HCT116 (cell line): Measurements from ENCODE around the gene GPR142. TPM values are rescaled to one million over a fixed set of nuclear protein-coding genes. Genes with fewer than 3 reads are reported as not detected.

Experiments
- ATAC-seq: fragments of 200-7000 bp; cut with Tn5 transposase; 2 replicates; pipeline ENCODE4 v1.9.1; 2020; ENCODE audit warnings: mild to moderate bottlenecking, moderate library complexity
- BruUV-seq: library from RNA; stranded (reverse); fragments of 400-500 nt; replicated peaks from 2 replicates; lab custom pipeline; 2021; lab: Mats Ljungman, UMichigan
- CTCF ChIA-PET: fragments of 300-600 bp; sonication (Branson Sonifier 250); formaldehyde crosslinking; loops from one replicate; lab custom pipeline; 2021; ENCODE audit warnings: antibody characterized with exemption; lab: Charles Lee
- POLR2A ChIA-PET: fragments of 300-600, 350-600 bp; sonication (Branson Sonifier 250); formaldehyde crosslinking; loops from one replicate; lab custom pipeline; 2021; ENCODE audit warnings: antibody characterized with exemption; lab: Charles Lee
- RAD21 ChIA-PET, 2 experiments: fragments of 300-600 bp; sonication (Branson Sonifier 250); formaldehyde crosslinking; loops; one replicate each; lab custom pipeline; 2023; ENCODE audit warnings: low total read pairs in 2 of 2; ENCODE audit not compliant: uncharacterized antibody in 2 of 2, unreplicated experiment in 2 of 2, low non-redundant PET in 1 of 2; lab: Charles Lee
- DNase-seq: peaks from one replicate; pipeline ENCODE4 v3.0.0-alpha.2; 2010; ENCODE audit warnings: low read depth, low spot score
- H2AFZ ChIP-seq: fragments of 200-600 bp; shearing (Covaris generic), sonication (generic); 2 replicates; pipeline ENCODE4 v1.6.1; 2017; ENCODE audit warnings: low read depth, mixed run types, mixed read lengths, antibody characterized with exemption, low read length; ENCODE audit not compliant: poor library complexity, severe bottlenecking
- H3K27ac ChIP-seq: 2 replicates; pipeline ENCODE4 v1.5.1; 2012; ENCODE audit warnings: low read depth, low read length
- H3K27me3 ChIP-seq: fragments of 200-600 bp; sonication (generic); 2 replicates; pipeline ENCODE4 v1.6.1; 2016; ENCODE audit warnings: mixed run types, low read length, mixed read lengths; ENCODE audit not compliant: insufficient read depth
- H3K36me3 ChIP-seq, 2 experiments: fragments of 200-500 bp in 1 of 2; fragments of 200-600 bp in 1 of 2; sonication (Bioruptor generic) in 1 of 2; sonication (generic) in 1 of 2; 2 replicates each; pipeline versions ENCODE4 v1.5.1 to v1.6.1; 2014 to 2016; ENCODE audit warnings: low read length in 2 of 2, inconsistent platforms in 1 of 2, mixed read lengths in 1 of 2, mixed run types in 1 of 2; ENCODE audit not compliant: insufficient read depth in 2 of 2, control insufficient read depth in 1 of 2
- H3K4me1 ChIP-seq, 2 experiments: fragments of 200-600 bp in 1 of 2; sonication (generic) in 1 of 2; 2 replicates each; pipeline versions ENCODE4 v1.5.1 to v1.6.1; 2012 to 2017; ENCODE audit warnings: low read length in 2 of 2, inconsistent platforms in 1 of 2, mild to moderate bottlenecking in 1 of 2, mixed read lengths in 1 of 2, mixed run types in 1 of 2, moderate library complexity in 1 of 2; ENCODE audit not compliant: insufficient read depth in 2 of 2, control insufficient read depth in 1 of 2
- H3K4me2 ChIP-seq: fragments of 200-600 bp; sonication (generic); 2 replicates; pipeline ENCODE4 v1.6.1; 2017; ENCODE audit warnings: mixed run types, low read length, mixed read lengths
- H3K4me3 ChIP-seq, 2 experiments: fragments of 200-600 bp in 1 of 2; sonication (generic) in 1 of 2; replicated peaks in 1 of 2; 2 replicates each; pipeline ENCODE4 v1.5.1; 2011 to 2016; ENCODE audit warnings: low read length in 2 of 2, control low read depth in 1 of 2, low read depth in 1 of 2, mild to moderate bottlenecking in 1 of 2, mixed read lengths in 1 of 2, mixed run types in 1 of 2
- H3K79me2 ChIP-seq: fragments of 200-600 bp; sonication (generic); 2 replicates; pipeline ENCODE4 v1.6.1; 2017; ENCODE audit warnings: mild to moderate bottlenecking, mixed run types, low read length, moderate library complexity, mixed read lengths; ENCODE audit not compliant: insufficient read depth
- H3K9ac ChIP-seq: fragments of 200-600 bp; sonication (generic); 2 replicates; pipeline ENCODE4 v1.6.1; 2016; ENCODE audit warnings: low read length, mixed read lengths
- H3K9me2 ChIP-seq: fragments of 200-600 bp; sonication (generic), shearing (Covaris generic); 2 replicates; pipeline ENCODE4 v1.6.1; 2017; ENCODE audit warnings: mixed run types, mild to moderate bottlenecking, moderate library complexity; ENCODE audit not compliant: insufficient read depth
- H3K9me3 ChIP-seq, 2 experiments: fragments of 200-500 bp in 1 of 2; fragments of 200-600 bp in 1 of 2; sonication (Bioruptor generic) in 1 of 2; sonication (generic) in 1 of 2; 2 replicates each; pipeline ENCODE4 v1.6.1; 2014 to 2017; ENCODE audit warnings: low read length in 2 of 2, mixed read lengths in 2 of 2, inconsistent platforms in 1 of 2, low read depth in 1 of 2, mild to moderate bottlenecking in 1 of 2, mixed run types in 1 of 2, moderate library complexity in 1 of 2; ENCODE audit not compliant: control insufficient read depth in 1 of 2, insufficient read depth in 1 of 2
- H4K20me1 ChIP-seq: fragments of 200-600 bp; sonication (generic), shearing (Covaris generic); 2 replicates; pipeline ENCODE4 v1.6.1; 2017; ENCODE audit warnings: mixed run types, mild to moderate bottlenecking, moderate library complexity; ENCODE audit not compliant: insufficient read depth
- ATF3 ChIP-seq: IDR thresholded peaks from 2 replicates; pipeline ENCODE4 v1.6.1; 2012
- CBX3 ChIP-seq: IDR thresholded peaks from 2 replicates; pipeline ENCODE4 v1.6.1; 2012; ENCODE audit warnings: low read depth
- EGR1 ChIP-seq: IDR thresholded peaks from 2 replicates; pipeline ENCODE4 v1.6.1; 2012; ENCODE audit warnings: low read depth
- ELF1 ChIP-seq: IDR thresholded peaks from 2 replicates; pipeline ENCODE4 v1.6.1; 2012; ENCODE audit warnings: low read depth, borderline replicate concordance
- EZH2 ChIP-seq: fragments of 200-600 bp; sonication (generic); IDR thresholded peaks from 2 replicates; pipeline ENCODE4 v1.6.1; 2017; ENCODE audit warnings: antibody characterized with exemption, mixed run types
- EZH2phosphoT487 ChIP-seq: fragments of 200-600 bp; IDR thresholded peaks from 2 replicates; pipeline ENCODE4 v1.6.1; 2018; ENCODE audit warnings: antibody characterized with exemption, borderline replicate concordance
- JUND ChIP-seq: IDR thresholded peaks from 2 replicates; pipeline ENCODE4 v1.6.1; 2012
- MAX ChIP-seq: IDR thresholded peaks from 2 replicates; pipeline ENCODE4 v1.6.1; 2012
- POLR2A ChIP-seq: IDR thresholded peaks from 2 replicates; pipeline ENCODE4 v1.7.0; 2011; ENCODE audit warnings: borderline replicate concordance; ENCODE audit not compliant: insufficient read depth, insufficient read length; ENCODE audit errors: extremely low read depth
- RAD21 ChIP-seq: IDR thresholded peaks from 2 replicates; pipeline ENCODE4 v1.6.1; 2012; ENCODE audit warnings: low read depth, mild to moderate bottlenecking
- SIN3A ChIP-seq: IDR thresholded peaks from 2 replicates; pipeline ENCODE4 v1.6.1; 2012; ENCODE audit warnings: low read depth
- ZFX ChIP-seq: fragments of 450-650 bp; IDR thresholded peaks from 2 replicates; pipeline ENCODE4 v1.6.1; 2017
- ZNF274 ChIP-seq: fragments of 200-500 bp; sonication (Bioruptor generic); IDR thresholded peaks from 2 replicates; pipeline ENCODE4 v1.6.1; 2014; ENCODE audit warnings: mild to moderate bottlenecking, low read depth, low read length, inconsistent platforms
- intact Hi-C: fragments of 100-400 bp; cut with micrococcal nuclease; formaldehyde crosslinking; loops from 2 replicates; pipeline ENCODE4 v1.10.0; 2022
- total RNA-seq: library from RNA; stranded (reverse); gene quantifications from one replicate; pipeline ENCODE4 v1.2.1, GENCODE V29; 2021; ENCODE audit not compliant: unreplicated experiment

Gene GPR142
- total RNA-seq, 1 experiment from 2014 or later = not detected

- no peak overlapping the region for H3K9ac ChIP-seq
- DNase-seq = no peak
- CTCF ChIA-PET = interaction anchor here (0.7 to 5.0 kb wide), 16 partner anchors 12 to 356 kb away, joined by 3 to 114 read pairs (median 11); partner anchors contain the start of genes BTBD17, CD300H, CD300LB and GPR142
- TF ChIP-seq EZH2phosphoT487 (no peak), POLR2A (no peak), ZNF274 (no peak), ZFX (no peak), EGR1 (no peak), RAD21 (no peak)
- TF ChIP-seq, all 23 proteins: peak for 0
- ChIA-PET RAD21 (interaction anchor here (0.7 to 3.0 kb wide), 6 partner anchors 36 to 241 kb away, joined by 3 to 61 read pairs (median 16); no protein-coding TSS in a partner anchor), POLR2A (interaction anchor here (1.1 to 3.4 kb wide), 3 partner anchors 12 to 75 kb away, joined by 3 to 27 read pairs (median 3); no protein-coding TSS in a partner anchor)
- H3K4me1 ChIP-seq = peaks cover 19 to 26% of the 10 kb centered on the region in 2 experiments
- H4K20me1 ChIP-seq = no peaks in the 10 kb centered on the region
- no peak overlapping the region for H2AFZ ChIP-seq
- H3K4me3 ChIP-seq = no peak overlapping the region
- no peaks in the 10 kb centered on the region for H3K79me2 ChIP-seq
- no peak for ATAC-seq
- no TSS peak for BruUV-seq
- H3K4me2 ChIP-seq = peak overlapping the region; percentile 76
- peaks cover 4% of the 10 kb centered on the region; the same call in 1 of the 2 replicates for H3K27me3 ChIP-seq
- H3K27ac ChIP-seq = no peak overlapping the region
- H3K9me3 ChIP-seq = no peaks in the 10 kb centered on the region
- H3K36me3 ChIP-seq = no peaks in the 10 kb centered on the region
- H3K9me2 ChIP-seq = no peaks in the 10 kb centered on the region
- intact Hi-C loops = no loop called here
These were observed 13.9 kb downstream of the GPR142 start for GRCh38 chr17:74380959-74381808.

- H3K27ac ChIP-seq = no peak overlapping the region
- no peaks in the 10 kb centered on the region for H3K27me3 ChIP-seq
- intact Hi-C loops = no loop called here
- ChIA-PET RAD21 (no interaction called here), CTCF (no interaction called here), POLR2A (no interaction called here)
- TF ChIP-seq EZH2 (no peak), ATF3 (no peak), ZFX (no peak), JUND (no peak), MAX (no peak), EZH2phosphoT487 (no peak), SIN3A (no peak), CBX3 (no peak), ELF1 (no peak), POLR2A (no peak)
- peaks cover 19 to 32% of the 10 kb centered on the region in 2 experiments for H3K4me1 ChIP-seq
- H3K36me3 ChIP-seq = no peaks in the 10 kb centered on the region
- BruUV-seq = no TSS peak
- no peaks in the 10 kb centered on the region for H3K79me2 ChIP-seq
- no peaks in the 10 kb centered on the region for H4K20me1 ChIP-seq
- DNase-seq = no peak
- no peaks in the 10 kb centered on the region for H3K9me3 ChIP-seq
- no peak overlapping the region for H3K9ac ChIP-seq
- H3K4me3 ChIP-seq = no peak overlapping the region
- no peak overlapping the region for H2AFZ ChIP-seq
- H3K4me2 ChIP-seq = no peak overlapping the region
- H3K9me2 ChIP-seq = no peaks in the 10 kb centered on the region
- ATAC-seq = no peak
These were observed 15.8 kb downstream of the GPR142 start for GRCh38 chr17:74383141-74383540.
